Fibroblast of the conjunctiva (primary cell): ENCODE measurements around the gene MAP3K21.

Source experiments
- DNase-seq: peaks from one replicate; pipeline ENCODE4 v3.0.0-alpha.2; 2010; ENCODE audit warnings: low read depth

MAP3K21 gene

GRCh38 chr1:233359905-233360304, 32.4 kb downstream of the MAP3K21 start:
- DNase-seq, result no peak

- no peak for DNase-seq
Observed at GRCh38 chr1:233360525-233361102, 33.1 kb downstream of the MAP3K21 start.

- DNase-seq, result no peak
Observed at GRCh38 chr1:233361876-233362275, 34.4 kb downstream of the MAP3K21 start.

- DNase-seq, result no peak
Observed at GRCh38 chr1:233362743-233363142, 35.2 kb downstream of the MAP3K21 start.

GRCh38 chr1:233364026-233364425, 36.5 kb downstream of the MAP3K21 start:
- no peak for DNase-seq

- no peak for DNase-seq
Observed at GRCh38 chr1:233364695-233365539, 37.4 kb downstream of the MAP3K21 start.

GRCh38 chr1:233366575-233366974, 39.1 kb downstream of the MAP3K21 start:
- DNase-seq, result no peak

- no peak for DNase-seq
Observed at GRCh38 chr1:233367057-233367803, 39.7 kb downstream of the MAP3K21 start.

- peak; percentile 2 for DNase-seq
Observed at GRCh38 chr1:233368106-233368788, 40.7 kb downstream of the MAP3K21 start.

- DNase-seq, result no peak
Observed at GRCh38 chr1:233368789-233369130, 41.2 kb downstream of the MAP3K21 start.

GRCh38 chr1:233372218-233373120, 44.9 kb downstream of the MAP3K21 start:
- DNase-seq, result no peak

- no peak for DNase-seq
Observed at GRCh38 chr1:233373226-233373625, 45.7 kb downstream of the MAP3K21 start.

- no peak for DNase-seq
Observed at GRCh38 chr1:233375653-233376052, 48.1 kb downstream of the MAP3K21 start.

GRCh38 chr1:233376382-233377110, 49.0 kb downstream of the MAP3K21 start:
- DNase-seq, result no peak

- DNase-seq, result no peak
Observed at GRCh38 chr1:233379869-233380438, 52.4 kb downstream of the MAP3K21 start.

- DNase-seq, result no peak
Observed at GRCh38 chr1:233381806-233382205, 54.3 kb downstream of the MAP3K21 start.

GRCh38 chr1:233383984-233384383, 56.5 kb downstream of the MAP3K21 start:
- no peak for DNase-seq

GRCh38 chr1:233386336-233386735, 58.8 kb downstream of the MAP3K21 start:
- no peak for DNase-seq

- no peak for DNase-seq
Observed at GRCh38 chr1:233387585-233387984, 60.1 kb downstream of the MAP3K21 start.

- DNase-seq, result no peak
Observed at GRCh38 chr1:233389169-233389568, 61.6 kb downstream of the MAP3K21 start.
